ENCODE results near the gene PIAS3.

- TF ChIP-seq CTCF (IDR thresholded peaks at IDR 0.05) (no peak), POLR2A (IDR thresholded peaks at IDR 0.05) (no peak)
These were observed 39.9 kb upstream of the PIAS3 start for GRCh38 chr1:145898756-145899155.
